Fibroblast of the aortic adventitia (primary cell): ENCODE measurements around the gene BLOC1S1. TPM values are rescaled to one million over a fixed set of nuclear protein-coding genes. Genes with fewer than 3 reads are reported as not detected.

Experiments
- DNase-seq: peaks from one replicate; pipeline ENCODE4 v3.0.0-alpha.2; 2010; ENCODE audit warnings: low read depth
- H3K4me3 ChIP-seq: 2 replicates; pipeline ENCODE4 v1.5.1; 2011; ENCODE audit warnings: low read depth, mild to moderate bottlenecking, control low read depth, low read length, moderate library complexity
- total RNA-seq: library from RNA; depleted of rRNA; stranded (reverse); fragments of >200 nt; gene quantifications from 2 replicates; pipeline ENCODE4 v1.2.3, GENCODE V29; 2012; ENCODE audit warnings: low replicate concordance
- TF ChIP-seq, protein P1 (sequence below): IDR thresholded peaks from 2 replicates; pipeline ENCODE4 v1.5.1; 2011; ENCODE audit warnings: mild to moderate bottlenecking, low read length, control low read depth, inconsistent platforms; ENCODE audit not compliant: insufficient read depth

Gene BLOC1S1
- total RNA-seq, 1 donor, result 70.2 TPM

DNA sequence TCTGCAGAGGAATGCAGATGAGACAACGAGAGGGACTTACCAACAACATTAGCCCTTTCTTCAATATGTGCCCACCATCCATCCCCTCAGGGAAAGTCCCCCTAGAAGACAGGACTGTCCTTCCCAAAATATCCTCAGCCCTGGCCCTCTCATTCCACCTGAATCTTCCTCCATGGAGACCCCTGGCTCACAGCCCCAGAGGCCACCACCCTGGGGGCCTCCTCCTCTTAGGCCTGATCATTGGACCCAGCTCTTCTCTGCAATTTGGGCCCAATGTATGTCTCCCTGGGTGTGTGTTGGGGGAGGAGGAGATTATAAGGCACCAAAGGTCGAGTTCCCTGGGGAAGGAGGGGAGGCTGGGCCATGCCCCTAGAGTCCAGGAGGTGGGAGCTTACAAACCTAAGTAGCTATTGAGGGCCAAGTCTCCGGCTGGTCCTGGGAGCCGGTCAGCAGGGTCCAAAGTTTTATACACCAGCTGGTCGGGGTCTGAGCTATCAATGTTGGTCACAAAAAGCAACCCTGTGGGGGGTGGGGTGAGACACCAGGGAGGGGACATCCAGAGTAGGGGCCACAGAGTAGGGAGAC, 16.3 kb upstream of the BLOC1S1 start:
- H3K4me3 ChIP-seq, result no peak overlapping the region
- no peak for DNase-seq
- TF ChIP-seq, protein P1, sequence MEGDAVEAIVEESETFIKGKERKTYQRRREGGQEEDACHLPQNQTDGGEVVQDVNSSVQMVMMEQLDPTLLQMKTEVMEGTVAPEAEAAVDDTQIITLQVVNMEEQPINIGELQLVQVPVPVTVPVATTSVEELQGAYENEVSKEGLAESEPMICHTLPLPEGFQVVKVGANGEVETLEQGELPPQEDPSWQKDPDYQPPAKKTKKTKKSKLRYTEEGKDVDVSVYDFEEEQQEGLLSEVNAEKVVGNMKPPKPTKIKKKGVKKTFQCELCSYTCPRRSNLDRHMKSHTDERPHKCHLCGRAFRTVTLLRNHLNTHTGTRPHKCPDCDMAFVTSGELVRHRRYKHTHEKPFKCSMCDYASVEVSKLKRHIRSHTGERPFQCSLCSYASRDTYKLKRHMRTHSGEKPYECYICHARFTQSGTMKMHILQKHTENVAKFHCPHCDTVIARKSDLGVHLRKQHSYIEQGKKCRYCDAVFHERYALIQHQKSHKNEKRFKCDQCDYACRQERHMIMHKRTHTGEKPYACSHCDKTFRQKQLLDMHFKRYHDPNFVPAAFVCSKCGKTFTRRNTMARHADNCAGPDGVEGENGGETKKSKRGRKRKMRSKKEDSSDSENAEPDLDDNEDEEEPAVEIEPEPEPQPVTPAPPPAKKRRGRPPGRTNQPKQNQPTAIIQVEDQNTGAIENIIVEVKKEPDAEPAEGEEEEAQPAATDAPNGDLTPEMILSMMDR, result no peak

DNA sequence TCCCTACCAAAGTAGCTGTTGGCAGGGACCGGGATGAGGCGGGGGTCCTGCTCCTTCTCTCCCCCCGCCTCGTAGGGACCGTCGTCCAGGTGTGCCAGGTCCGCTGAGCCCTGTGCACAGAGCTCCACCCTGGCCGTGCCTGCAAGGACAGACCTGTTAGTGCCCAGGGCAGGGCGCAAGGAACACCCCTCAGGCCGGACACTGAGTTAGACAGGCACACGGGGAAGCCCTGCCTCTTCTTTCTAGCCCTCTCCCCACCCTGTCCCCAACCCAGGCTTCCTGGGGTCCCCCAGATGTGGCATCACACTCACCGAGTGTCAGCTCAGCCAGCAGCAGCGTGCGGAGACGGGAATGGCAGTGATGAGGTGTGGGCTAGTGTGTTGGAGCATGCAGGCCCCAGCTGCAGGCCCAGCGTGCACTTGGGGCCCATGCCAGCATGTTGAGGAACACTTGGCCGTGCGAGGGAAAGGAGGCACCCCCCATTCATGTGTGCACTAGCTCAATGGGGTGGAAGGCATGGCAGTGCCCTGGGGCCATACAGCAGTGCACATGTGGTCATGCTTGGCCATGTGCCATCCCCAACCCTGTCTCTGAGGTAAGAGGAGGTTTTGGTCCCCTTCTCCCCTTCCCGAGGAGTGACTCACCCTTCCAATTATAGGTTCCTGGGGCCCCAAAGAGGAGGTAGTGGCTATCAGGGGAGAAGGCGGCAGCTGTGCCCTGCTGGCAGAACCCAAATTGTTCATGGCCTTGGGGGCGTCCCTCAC, 15.4 kb upstream of the BLOC1S1 start:
- H3K4me3 ChIP-seq, result no peak overlapping the region
- TF ChIP-seq, protein P1, result no peak
- DNase-seq, result no peak

DNA sequence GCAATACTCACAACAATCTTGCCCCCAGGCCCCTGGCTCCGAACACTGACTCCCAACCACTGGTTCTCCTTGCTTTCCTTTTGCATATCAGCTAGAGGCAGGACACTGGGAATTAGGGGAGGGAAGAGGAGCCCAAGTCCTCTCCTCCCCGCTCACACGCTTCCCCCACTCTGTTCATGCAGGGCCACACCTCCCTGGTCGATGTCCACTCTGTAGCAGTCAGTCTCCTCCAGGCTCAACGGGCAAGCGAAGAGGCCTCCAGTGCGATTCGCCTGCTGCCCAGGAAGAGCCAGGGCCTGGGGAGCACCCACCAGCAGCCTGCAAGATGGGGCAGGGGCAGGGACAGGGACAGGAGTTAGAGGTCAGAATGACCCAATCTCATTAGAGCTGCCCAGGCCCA, 13.0 kb upstream of the BLOC1S1 start:
- TF ChIP-seq, protein P1, result no peak
- DNase-seq, result no peak
- H3K4me3 ChIP-seq, result no peak overlapping the region

DNA sequence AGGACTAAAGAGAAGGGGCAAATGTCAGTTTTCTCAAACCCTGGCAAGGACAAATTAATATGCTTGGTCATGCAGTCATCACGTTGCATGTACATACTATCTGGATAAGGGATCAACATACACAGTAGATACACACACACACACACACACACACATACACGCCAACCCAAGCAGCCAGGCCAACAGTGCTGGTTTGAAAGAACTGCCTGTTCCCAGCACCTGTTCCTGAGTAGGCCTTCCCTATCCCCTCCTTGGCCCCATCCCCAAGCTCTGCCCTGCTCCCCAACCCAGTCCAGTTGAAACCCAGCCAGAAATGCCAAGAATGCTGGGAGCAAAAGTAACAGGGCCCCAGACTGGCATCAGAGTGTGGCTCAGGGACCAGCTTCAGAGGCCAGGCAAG, 12.6 kb upstream of the BLOC1S1 start:
- TF ChIP-seq, protein P1, result no peak
- DNase-seq, result no peak
- H3K4me3 ChIP-seq, result no peak overlapping the region

DNA sequence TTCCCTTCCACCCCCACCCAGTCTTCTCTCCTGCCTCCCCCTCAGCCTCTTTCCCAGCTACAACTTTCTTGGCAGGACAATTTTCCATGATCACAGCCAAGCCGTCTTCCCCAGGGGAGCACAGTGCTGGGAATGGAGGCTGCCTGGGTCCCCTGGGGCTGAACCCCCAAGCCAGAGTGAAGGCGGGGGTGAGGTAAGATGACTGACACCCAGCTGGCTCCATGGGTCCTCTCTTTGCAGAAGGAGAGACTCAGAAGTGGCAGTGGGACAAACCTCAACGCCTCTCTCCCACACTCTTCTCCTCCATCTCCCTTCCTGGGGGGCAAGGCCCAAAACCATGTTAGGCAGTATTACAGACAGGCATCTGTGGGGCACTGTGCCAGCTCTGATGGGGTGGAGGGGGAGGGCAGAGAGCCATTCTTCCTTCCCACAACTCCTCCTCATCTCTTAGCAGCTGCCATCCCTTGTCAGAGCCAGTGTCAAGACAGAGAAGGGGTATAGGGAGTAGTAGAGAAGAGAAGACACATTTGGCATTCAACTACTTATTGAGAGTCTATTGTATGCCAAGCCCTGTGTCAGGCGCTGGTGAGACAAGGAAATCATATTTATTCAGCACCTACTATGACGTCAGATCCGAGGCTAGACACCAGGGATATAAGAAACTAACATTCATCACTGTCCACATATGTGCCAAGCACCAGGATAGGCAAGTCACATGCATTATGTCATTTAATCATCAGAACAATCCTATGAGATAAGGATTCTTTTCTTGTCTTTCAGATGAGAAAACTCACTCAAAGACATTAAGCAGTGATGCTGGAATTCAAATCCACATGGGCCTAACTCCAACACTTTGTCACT, 11.7 kb upstream of the BLOC1S1 start:
- no peak overlapping the region for H3K4me3 ChIP-seq
- TF ChIP-seq, protein P1, result no peak
- DNase-seq, result peak; percentile 78

DNA sequence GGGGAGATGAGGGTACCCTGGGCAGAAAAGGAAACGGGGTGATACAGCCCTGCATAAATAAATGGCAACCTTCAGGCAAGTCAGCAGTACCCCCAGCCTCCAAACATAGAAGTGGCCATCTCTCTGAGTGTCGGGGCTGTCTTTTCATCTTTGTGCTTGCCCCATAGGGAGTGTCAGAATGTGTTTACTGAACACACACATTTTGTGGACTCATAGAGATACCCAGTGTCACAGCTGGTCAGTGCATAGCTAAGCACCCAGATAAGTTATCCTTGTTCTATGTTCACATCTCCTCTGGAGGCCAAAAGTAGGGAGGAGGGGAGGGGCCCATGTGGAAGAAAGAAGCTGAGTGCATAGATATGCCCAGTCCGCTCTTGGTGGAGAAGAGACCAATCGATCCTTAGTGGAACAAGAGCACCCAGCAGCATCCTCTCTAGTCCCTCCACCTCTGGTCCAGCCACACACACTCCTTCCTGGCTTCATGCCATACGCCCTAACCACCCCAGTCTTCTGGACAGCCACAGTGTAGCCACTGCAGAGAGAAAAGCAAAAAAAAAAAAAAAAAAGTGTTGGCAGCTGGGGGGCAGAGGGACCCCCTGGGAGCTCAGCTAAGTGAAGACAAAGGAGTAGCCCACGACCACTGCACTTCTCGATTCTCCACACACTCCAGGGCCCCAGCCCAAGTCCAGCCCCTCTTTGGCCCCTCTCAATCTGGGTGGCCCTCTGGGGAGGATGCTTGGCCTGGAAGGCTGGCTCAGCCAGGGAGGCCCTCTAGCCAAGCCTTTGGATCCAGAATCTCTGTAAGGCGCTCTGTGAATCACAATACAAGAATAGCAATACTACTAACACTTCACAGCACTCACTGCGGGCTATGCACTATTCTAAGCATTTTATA, 10.8 kb upstream of the BLOC1S1 start:
- DNase-seq, result peak; percentile 63
- H3K4me3 ChIP-seq, result no peak overlapping the region
- TF ChIP-seq, protein P1, result no peak
